WERI-Rb-1 (cell line): ENCODE results near the gene PPBP.
"Not testable (repeated sequence)": the region's sequence is repeated elsewhere in the genome, so short reads cannot be mapped to it uniquely, and the experiment has no call there.

Experiments
- DNase-seq: peaks from one replicate; pipeline ENCODE4 v3.0.0-alpha.2; 2020
- H3K27ac ChIP-seq: fragments of 250-450 bp; sonication (Bioruptor Pico); 2 replicates; pipeline ENCODE4 v1.5.1; 2020; ENCODE audit warnings: mild to moderate bottlenecking, moderate library complexity
- H3K27me3 ChIP-seq: fragments of 250-450 bp; sonication (Bioruptor Pico); 2 replicates; pipeline ENCODE4 v1.5.1; 2021; ENCODE audit warnings: mild to moderate bottlenecking, low read depth, moderate library complexity; ENCODE audit not compliant: insufficient read depth, severe bottlenecking
- H3K36me3 ChIP-seq: fragments of 250-450 bp; sonication (Bioruptor Pico); 2 replicates; pipeline ENCODE4 v1.5.1; 2020; ENCODE audit warnings: mild to moderate bottlenecking, moderate library complexity
- H3K4me3 ChIP-seq: 2 replicates; pipeline ENCODE4 v1.5.1; 2011; ENCODE audit warnings: low read depth, mild to moderate bottlenecking, control low read depth, low read length
- H3K9me3 ChIP-seq: fragments of 250-450 bp; sonication (Bioruptor Pico); 2 replicates; pipeline ENCODE4 v1.5.1; 2021; ENCODE audit warnings: mild to moderate bottlenecking, moderate library complexity; ENCODE audit not compliant: severe bottlenecking
- TF ChIP-seq, protein P1 (sequence below): IDR thresholded peaks from 2 replicates; pipeline ENCODE4 v1.5.1; 2011; ENCODE audit warnings: low read depth, mild to moderate bottlenecking, control low read depth, inconsistent platforms, low read length

Gene PPBP

DNA sequence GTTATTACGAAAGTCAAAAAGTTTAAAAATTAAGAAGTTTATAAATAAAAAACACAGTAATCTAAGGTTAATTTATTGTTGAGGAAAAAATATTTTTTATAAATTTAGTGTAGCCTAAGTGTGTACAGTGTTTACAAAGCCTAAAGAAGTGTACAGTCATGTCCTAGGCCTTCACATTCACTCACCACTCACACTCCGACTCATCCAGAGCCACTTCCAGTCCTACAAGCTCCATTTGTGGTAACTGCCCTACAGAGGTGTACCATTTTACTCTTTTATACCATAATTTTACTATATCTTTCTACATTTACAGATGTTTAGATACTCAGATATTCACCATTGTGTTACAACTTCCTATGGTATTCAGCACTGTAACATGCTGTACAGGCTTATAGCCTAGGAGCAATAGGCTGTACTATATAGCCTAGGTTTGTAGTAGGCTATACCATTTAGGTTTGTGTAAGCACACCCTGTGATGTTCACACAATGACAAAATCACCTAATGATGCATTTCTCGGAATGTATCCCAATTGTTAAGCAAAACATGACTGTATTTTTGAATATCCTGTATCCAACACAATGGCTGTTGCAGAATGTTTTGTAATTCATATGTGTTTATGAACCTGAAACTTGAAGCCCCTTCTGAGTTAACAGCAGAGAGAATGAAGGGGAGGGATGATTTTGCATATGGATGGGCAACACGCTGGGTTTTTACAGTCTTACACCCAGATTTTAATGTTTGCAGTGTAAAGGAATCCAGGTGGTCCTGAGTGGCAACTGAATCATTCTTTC, 3.1 kb downstream of the PPBP start:
- Histone ChIP-seq H3K9me3 (no peaks in the 10 kb centered on the region), H3K27ac (no peak overlapping the region), H3K36me3 (no peaks in the 10 kb centered on the region), H3K4me3 (no peak overlapping the region), H3K27me3 (no peaks in the 10 kb centered on the region)
- DNase-seq, result no peak
- TF ChIP-seq, protein P1, sequence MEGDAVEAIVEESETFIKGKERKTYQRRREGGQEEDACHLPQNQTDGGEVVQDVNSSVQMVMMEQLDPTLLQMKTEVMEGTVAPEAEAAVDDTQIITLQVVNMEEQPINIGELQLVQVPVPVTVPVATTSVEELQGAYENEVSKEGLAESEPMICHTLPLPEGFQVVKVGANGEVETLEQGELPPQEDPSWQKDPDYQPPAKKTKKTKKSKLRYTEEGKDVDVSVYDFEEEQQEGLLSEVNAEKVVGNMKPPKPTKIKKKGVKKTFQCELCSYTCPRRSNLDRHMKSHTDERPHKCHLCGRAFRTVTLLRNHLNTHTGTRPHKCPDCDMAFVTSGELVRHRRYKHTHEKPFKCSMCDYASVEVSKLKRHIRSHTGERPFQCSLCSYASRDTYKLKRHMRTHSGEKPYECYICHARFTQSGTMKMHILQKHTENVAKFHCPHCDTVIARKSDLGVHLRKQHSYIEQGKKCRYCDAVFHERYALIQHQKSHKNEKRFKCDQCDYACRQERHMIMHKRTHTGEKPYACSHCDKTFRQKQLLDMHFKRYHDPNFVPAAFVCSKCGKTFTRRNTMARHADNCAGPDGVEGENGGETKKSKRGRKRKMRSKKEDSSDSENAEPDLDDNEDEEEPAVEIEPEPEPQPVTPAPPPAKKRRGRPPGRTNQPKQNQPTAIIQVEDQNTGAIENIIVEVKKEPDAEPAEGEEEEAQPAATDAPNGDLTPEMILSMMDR, result no peak

DNA sequence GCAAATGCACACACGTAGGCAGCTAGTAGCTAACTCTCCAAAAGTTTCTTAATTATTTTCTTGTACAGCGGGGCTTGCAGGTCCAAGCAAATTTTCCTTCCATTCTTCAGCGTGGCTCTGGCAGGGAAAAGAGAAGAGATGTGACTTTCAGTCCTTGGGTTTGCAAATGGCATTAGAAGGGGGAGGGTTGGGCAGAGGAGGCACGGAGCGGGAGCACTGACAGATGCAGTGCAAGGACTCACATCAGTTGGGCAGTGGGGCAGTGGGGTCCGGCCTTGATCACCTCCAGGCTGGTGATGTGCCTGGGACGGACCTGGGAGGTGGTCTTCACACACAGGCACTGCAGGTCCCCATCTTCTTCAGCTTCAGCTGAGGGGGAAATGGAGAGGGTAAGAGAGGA, 6.8 kb downstream of the PPBP start:
- H3K9me3 ChIP-seq, H3K36me3 ChIP-seq, H3K4me3 ChIP-seq, H3K27me3 ChIP-seq, H3K27ac ChIP-seq, DNase-seq: not testable (repeated sequence)

GRCh38 chr4:73979407-73979957, 8.5 kb downstream of the PPBP start:
- DNase-seq, result no peak
- TF ChIP-seq, protein P1, result no peak
- no peak overlapping the region for H3K4me3 ChIP-seq
- no peak overlapping the region for H3K27ac ChIP-seq
- H3K27me3 ChIP-seq, result no peaks in the 10 kb centered on the region
- no peaks in the 10 kb centered on the region for H3K36me3 ChIP-seq
- H3K9me3 ChIP-seq, result no peaks in the 10 kb centered on the region

DNA sequence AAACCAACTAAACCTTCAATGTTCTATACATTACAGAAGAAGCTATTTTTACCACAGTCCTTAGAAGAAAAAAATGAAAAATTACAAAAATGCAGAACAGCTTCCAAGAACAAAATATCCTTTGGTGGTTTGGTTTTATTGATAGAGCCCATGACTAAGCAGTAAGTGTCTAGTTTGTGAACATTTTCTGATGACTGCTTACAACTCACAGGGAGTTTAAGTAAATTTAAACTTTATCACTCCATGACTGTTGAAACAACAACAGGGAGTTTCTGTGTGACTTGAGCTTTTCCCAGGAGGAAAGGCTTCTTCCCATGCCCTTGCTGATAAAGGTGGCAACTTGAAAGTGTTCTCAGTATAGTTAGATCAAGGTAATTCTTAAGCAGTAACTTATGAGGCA, 9.1 kb downstream of the PPBP start:
- no peak overlapping the region for H3K4me3 ChIP-seq
- H3K9me3 ChIP-seq, result no peaks in the 10 kb centered on the region
- no peaks in the 10 kb centered on the region for H3K36me3 ChIP-seq
- no peak overlapping the region for H3K27ac ChIP-seq
- TF ChIP-seq, protein P1, result no peak
- no peaks in the 10 kb centered on the region for H3K27me3 ChIP-seq
- no peak for DNase-seq

- no peak for DNase-seq
- H3K27me3 ChIP-seq, result no peaks in the 10 kb centered on the region
- no peak overlapping the region for H3K4me3 ChIP-seq
- no peaks in the 10 kb centered on the region for H3K9me3 ChIP-seq
- TF ChIP-seq, protein P1, result no peak
- H3K27ac ChIP-seq, result no peak overlapping the region
- H3K36me3 ChIP-seq, result no peaks in the 10 kb centered on the region
These were observed 11.3 kb downstream of the PPBP start for GRCh38 chr4:73976716-73977115.

- no peak for DNase-seq
- Histone ChIP-seq H3K27ac (no peak overlapping the region), H3K4me3 (no peak overlapping the region), H3K27me3 (no peaks in the 10 kb centered on the region), H3K36me3 (no peaks in the 10 kb centered on the region), H3K9me3 (no peaks in the 10 kb centered on the region)
- TF ChIP-seq, protein P1, result no peak
These were observed 11.8 kb downstream of the PPBP start for GRCh38 chr4:73976217-73976616.
